HG03354 (cell line): ENCODE measurements around the gene NELFE.
A peak's percentile ranks its signal among the peaks of the same experiment; 100 is the strongest.
"Not testable (repeated sequence)": the region's sequence is repeated elsewhere in the genome, so short reads cannot be mapped to it uniquely, and the experiment has no call there.

Source experiments
- ATAC-seq: cut with Tn5 transposase; IDR thresholded peaks from one replicate; pipeline ENCODE4 v1.9.1; 2021; ENCODE audit warnings: mild to moderate bottlenecking; ENCODE audit not compliant: unreplicated experiment, poor library complexity, severe bottlenecking

The NELFE gene

DNA sequence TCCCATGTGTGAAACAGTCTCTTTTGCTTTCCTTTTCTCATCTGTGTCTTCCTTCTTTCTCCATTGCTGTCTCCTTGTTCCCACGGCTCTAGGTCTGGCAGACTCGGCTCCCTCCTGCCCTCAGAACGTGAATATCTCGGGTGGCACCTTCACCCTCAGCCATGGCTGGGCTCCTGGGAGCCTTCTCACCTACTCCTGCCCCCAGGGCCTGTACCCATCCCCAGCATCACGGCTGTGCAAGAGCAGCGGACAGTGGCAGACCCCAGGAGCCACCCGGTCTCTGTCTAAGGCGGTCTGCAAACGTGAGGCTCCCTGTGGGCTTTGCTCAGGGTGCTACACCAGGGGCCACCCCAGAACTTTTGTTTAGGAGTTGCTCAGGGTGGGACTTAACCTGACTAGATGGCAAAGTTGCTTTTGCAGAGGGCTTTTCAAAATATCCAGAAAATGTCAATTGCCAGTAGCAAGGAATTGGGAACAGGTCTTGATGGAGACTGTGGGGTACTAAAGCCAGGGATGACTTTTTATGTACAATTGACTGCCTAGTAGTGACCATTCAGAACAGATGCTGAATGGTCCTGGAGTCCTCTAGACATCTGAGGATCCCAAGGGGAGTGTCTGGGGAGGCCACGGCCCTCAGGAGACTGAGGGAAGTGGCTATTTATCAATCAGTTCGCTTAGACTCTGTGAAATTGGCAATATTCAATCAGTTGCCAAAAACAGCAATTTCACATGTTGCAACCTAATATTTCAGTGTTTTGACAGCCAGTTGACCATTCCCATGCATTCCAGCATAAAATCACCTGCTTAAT lies 30.7 kb downstream of the NELFE start:
- no peak for ATAC-seq

DNA sequence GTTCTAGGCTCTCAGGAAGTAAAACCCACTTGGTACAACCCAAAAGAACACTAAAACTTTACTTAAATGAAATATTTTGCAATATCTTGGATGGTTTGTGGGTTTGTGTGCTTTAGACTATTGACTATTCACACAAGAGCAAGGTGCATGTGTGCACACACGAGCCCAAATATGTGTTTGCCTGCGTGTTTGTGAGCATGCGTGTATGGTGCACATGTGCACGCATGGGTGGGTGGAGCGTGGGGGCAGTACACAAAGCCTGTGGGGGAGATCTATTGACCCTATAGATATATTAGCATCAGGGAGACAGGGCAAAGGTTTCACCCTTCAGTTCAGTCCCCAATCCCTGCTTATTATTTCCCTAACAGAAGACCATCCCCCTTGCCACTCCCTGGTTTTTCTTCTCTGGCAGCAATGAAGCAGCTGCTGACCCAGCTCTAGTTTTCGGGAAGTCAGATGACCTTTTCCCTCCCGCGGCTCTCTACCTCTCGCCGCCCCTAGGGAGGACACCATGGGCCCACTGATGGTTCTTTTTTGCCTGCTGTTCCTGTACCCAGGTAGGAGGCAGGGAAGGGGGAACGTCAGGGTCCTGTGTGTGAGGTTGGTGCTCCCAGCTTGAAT lies 31.4 kb downstream of the NELFE start, which contains the start of gene C2:
TSS of gene C2 (plus strand) at position 476 of the 621 bp plus-strand sequence. CDS start at position 512, 36 bp downstream.
- ATAC-seq: no peak

DNA sequence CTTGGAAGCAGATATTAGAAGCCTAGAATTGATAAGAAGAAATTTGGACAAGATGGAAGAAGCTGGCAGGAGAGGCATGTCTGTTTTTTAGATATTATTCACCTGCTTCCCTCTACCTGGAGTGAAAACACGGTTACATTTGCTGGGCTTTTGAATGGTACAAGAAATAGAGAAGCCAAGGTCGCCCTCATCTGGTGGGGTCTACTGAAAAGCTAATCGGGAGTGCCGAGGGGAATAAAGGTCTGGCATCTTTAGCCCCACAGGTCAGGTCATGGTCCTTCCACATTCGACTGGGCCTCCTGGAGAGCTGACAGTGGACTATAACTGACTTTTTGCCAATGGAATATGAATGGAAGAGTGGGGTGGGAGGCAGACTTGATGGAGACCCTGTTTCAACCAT lies 35.8 kb downstream of the NELFE start:
- ATAC-seq: no peak

DNA sequence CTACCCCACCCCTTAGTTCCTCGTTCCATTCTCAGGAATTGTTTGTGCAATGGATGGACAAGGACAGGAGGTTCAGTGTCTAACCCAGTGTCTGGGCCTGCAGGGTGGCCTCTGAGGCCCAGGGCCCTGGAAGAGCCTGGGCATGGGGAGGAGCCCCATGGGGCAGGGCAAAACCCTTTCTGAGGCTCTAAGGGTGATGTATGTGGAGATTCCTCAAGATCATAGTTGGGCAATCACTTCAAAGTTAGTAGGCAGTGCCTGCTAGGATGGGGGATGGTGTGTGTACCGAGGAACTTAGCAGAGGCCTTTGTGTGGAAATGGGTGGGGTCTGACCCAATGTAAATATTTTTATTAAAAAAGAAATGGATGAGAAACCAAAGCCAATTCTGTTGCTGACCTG lies 38.0 kb downstream of the NELFE start:
- ATAC-seq: no peak

DNA sequence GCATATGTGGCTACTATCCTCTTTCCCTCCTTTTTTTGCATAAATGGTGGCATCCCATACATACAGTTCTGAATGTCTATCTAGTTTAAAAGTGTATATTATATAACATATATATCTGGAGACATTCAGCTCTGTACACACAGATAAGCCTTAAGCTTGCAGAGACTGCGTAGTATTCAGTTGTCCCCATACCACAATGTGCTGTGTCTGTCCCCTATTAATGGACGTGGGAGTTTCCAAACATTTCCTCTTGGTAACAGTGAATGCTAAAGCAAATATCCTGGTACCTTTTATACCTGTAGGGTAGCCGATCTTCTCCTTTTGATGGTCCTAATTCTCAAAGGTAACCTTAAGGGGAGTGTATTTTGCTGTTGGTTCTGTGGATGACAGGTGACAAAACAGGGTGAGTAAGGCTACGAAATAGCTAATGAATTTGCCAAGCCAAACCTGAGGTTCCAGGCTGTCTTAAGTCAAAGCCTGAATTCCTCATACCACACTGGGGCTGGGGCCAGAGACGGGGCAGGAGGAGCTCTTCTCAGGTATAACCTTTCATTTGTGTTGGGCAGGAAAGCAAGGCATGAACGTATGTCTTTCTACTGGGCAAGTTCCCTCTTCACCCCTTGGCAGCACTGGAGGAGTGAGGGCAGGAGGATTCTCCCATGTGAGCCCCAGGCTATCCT lies 39.0 kb downstream of the NELFE start:
- no peak for ATAC-seq

DNA sequence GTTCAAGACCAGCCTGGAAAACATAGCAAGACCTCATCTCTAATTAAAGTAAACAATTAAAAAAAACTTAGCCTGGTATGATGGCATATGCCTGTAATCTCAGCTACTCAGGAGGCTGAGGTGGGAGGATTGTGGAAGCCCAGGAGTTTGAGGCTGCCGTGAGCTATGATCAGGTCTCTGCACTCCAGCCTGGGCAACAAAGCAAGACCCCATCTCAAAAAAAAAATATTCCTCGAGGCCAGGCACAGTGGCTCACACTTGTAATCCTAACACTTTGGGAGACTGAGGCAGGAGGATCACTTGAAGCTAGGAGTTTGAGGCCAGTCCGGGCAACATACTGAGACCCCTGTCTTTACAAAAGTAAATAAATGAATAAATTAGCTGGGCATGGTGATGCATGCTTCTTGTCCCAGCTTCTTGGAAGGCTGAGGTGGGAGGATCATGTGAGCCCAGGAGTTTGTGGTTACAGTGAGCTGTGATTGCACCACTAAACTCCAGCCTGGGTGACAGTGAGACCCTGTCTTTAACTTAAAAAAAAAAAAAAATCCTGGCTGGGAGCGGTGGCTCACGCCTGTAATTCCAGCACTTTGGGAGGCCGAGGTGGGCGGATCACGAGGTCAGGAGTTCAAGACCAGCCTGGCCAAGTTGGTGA lies 40.6 kb downstream of the NELFE start:
- no peak for ATAC-seq

DNA sequence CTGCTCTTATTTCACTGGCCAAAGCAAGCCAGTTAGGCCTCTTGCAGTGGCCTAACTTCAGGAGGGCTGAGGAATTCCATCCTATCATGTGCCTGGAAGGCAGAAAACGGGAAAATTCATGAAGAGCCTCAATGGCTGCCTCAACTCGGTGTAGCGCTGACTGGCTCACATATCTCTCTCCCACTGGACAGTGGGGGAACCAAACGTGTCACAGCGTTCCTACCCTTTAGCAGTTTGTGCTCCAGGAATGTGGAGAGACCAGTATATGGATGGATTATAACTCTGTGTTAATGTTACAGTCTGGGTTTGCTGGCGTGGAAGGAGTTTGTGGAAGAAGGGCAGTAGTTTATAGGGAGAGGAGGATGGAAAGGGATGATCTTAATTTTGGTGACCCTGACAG lies 43.0 kb downstream of the NELFE start:
- no peak for ATAC-seq

DNA sequence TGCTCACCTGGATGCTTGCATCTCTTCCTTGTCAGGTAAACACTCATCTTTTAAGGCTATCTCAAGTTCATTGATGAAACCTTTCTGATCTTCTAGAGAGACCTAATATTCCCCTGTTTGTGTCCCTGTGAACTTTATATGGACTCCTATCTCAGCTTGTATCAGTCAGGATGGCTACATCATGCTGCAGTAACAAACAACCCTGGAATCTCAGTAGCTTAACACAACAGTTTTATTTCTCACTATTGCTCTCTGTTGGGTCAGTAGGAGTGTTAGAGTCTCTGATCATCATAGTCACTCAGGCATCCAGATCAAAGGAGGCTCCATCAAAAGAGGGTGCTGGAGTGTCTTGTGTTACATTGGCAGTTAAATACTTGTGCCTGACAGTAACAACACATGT lies 43.4 kb downstream of the NELFE start:
- ATAC-seq: no peak

DNA sequence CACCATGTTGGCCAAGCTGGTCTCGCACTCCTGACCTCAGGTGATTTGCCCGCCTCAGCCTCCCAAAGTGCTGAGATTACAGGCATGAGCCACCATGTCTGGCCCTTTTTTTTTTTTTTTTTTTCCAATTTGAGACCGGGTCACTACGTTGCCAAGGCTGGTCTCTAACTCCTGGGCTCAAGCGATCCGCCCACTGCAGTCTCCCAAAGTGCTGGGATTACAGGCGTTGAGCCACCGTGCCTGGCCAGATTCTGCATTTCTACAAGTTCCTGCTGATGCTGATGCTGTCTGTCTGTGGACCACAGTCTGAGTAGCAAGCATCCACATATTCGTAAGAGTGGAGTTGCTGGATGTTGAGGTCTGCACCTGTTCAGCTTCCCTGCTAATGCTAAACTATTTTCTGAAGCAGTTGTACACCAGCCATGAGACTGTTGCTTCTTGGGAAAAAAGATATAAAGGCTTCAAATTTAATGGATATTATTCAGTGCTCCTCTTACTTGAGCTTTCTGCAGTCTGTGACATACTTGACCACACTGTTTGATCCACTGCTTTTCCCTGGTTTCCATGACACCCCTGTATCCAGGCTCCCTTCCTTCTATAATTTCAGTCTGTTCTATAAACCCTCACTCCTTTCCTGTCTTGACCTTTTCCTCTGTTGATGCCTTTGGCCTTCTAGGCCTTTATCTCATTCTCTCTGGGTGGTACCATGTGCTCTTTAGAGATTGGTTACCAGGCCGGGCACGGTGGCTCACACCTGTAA lies 46.8 kb downstream of the NELFE start:
- ATAC-seq: no peak

DNA sequence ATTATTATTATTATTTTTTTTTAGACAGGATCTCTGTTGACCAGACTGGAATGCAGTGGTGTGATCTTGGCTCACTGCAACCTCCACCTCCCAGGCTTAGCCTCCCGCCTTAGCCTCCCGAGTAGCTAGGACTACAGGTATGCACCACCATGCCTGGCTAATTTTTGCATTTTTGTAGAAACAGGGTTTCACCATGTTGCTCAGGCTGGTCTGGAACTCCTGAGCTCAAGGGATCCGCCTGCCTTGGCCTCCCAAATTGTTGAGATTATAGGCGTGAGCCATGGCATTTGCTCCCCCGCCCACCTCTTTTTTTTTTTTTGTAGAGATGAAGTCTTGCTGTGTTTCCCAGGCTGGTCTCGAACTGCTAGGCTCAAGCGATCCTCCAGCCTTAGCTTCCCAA lies 49.5 kb downstream of the NELFE start:
- not testable (repeated sequence) for ATAC-seq

DNA sequence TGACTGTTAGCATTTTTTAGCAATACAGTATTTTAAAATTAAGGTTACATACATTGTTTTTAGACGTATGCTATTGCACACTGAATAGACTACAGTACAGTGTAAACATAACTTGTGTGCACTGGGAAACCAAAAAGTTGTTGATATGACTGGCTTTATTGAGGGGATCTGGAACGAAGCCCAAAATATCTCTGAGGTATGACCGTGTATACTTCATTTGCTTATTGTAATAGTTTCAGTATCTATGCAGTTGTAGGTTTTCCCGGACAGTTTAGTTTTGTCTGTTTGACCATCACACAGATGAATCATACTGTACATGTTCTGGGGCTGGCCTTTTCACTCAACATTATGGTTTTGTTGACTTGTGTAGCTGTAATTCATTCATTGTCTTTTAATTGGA lies 50.0 kb downstream of the NELFE start:
- ATAC-seq: peak; percentile 88

DNA sequence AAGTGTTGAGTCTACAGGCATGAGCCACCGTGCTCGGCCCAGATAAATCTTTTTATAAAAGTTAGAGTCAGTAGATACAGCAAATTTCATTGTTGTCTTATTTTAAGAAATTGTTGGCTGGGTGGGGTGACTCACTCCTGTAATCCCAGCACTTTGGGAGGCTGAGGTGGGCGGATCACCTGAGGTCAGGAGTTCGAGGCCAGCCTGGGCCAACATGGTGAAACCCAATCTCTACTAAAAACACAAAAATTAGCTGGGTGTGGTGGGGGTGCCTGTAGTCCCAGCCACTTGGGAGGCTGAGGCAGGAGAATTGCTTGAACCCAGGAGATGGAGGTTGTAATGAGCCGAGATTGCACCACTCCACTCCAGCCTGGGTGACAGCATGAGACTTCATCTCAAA lies 50.5 kb downstream of the NELFE start:
- not testable (repeated sequence) for ATAC-seq

DNA sequence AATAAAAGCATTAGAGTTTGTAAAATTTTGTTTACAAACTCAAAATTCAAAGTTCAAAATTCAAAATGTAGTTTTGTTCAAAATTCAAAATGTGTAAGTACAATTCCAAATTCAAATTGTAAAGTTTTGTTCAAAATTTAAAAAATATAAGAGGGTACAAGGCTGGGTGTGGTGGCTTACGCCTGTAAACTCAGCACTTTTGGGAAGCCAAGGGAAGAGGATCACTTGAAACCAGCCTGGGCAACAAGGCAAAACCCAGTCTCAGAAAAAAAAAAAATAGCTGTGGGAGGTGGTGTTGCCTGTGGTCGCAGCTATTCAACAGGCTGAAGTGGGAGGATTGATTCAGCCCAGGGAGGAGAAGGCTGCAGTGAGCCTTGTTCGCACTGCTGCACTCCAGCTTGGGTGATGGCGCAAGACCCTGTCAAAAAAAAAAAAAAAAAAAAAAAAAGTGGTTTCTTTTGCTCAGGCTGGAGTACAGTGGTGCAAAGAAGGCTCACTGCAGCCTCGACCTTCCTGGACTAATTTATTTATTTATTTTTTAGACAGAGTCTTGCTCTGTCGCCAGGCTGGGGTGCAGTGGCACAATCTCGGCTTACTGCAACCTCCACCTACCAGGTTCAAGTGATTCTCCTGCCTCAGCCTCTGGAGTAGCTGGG lies 51.5 kb downstream of the NELFE start:
- ATAC-seq: no peak

DNA sequence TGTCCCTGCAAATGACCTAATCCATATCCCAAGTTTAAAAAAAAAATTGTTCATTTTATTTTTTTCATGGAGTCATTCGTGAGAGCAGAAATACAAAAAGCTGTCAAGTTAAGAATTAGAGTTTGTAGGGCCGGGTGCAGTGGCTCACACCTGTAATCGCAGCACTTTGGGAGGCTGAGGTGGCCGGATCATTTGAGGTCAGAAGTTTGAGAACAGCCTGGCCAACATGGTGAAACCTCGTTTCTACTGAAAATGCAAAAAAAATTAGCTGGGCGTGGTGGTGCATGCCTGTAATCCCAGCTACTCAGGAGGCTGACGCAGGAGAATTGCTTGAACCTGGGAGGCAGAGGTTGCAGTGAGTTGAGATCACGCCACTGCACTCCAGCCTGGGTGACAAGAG lies 52.0 kb downstream of the NELFE start:
- not testable (repeated sequence) for ATAC-seq

DNA sequence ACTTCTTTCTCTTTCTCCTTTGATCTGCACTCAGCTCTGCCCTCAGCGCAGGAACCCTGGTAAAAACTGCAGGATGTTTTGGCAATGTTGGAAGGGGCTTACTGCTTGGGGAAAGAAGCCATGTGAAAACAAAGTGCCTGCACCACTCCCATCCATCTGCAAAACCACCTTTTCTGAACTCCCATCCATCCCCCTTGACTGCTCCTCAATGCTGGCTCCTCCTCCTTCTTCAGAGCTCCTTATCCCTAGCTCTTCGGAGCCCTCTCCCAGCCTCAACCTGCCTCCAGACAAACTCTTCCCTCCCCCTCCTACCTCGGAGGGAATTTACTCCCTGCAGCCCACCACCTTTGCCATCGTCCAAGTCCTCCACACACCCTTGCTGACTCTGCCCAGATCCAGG lies 52.6 kb downstream of the NELFE start:
- no peak for ATAC-seq

DNA sequence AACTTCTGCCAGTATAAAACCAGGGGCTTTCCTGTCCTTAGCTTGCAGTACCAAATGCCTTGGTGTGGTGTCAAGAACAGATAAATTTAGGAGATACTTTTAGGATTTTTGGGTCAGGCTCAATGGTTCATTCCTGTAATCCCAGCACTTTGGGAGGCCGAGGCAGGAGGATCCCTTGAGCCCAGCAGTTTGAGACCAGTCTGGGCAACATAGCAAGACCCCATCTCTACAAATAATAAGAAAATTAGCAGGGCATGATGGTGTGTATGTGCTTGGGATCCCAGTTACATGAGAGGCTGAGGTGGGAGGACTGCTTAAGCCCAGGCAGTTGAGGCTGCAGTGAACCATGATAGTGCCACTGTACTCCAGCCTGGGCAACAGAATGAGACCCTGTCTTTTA lies 53.7 kb downstream of the NELFE start:
- no peak for ATAC-seq

DNA sequence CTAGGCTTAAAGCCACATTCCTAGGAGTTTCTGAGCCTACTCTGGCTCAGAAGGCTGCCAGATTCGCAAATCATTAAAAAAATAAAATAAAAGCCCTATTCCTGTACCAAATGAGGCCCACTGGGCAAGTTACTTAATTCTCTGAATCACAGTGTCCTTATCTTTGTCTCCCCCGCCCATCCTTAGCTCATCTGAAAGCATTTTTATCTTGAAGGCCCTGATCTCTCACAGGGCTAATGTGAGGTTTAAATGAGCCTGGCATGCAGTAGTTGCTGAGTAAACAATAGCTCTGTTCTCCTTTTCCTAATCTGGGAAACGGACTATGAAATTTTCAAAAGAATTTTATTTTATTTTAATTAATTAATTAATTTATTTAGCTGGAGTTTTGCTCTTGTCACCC lies 54.8 kb downstream of the NELFE start:
- ATAC-seq: no peak
